OCI-LY1 (cell line): Measurements from ENCODE around the gene CASP6.

ENCODE experiments used
- H2AFZ ChIP-seq: fragments of 200-600 bp; sonication (generic), shearing (Covaris generic); 2 replicates; pipeline ENCODE4 v1.6.0; 2014; ENCODE audit warnings: antibody characterized with exemption, mild to moderate bottlenecking, low read length
- H3F3A ChIP-seq: fragments of 200-600 bp; sonication (generic), shearing (Covaris generic); 2 replicates; pipeline ENCODE4 v1.6.0; 2014; ENCODE audit warnings: mild to moderate bottlenecking, antibody characterized with exemption, low read length, moderate library complexity; ENCODE audit not compliant: insufficient read depth
- H3K27ac ChIP-seq: fragments of 200-600 bp; sonication (generic); 2 replicates; pipeline ENCODE4 v1.5.1; 2014; ENCODE audit warnings: low read length, mixed run types, mild to moderate bottlenecking, low read depth; ENCODE audit not compliant: poor library complexity, severe bottlenecking
- H3K27me3 ChIP-seq: fragments of 200-600 bp; sonication (generic); 2 replicates; pipeline ENCODE4 v1.6.0; 2014; ENCODE audit warnings: antibody characterized with exemption, mild to moderate bottlenecking, low read length, moderate library complexity; ENCODE audit not compliant: insufficient read depth
- H3K36me3 ChIP-seq: fragments of 200-600 bp; sonication (generic); 2 replicates; pipeline ENCODE4 v1.6.1; 2014; ENCODE audit warnings: mild to moderate bottlenecking, antibody characterized with exemption, low read length, moderate library complexity, mixed read lengths; ENCODE audit not compliant: insufficient read depth
- H3K4me1 ChIP-seq: fragments of 200-600 bp; sonication (generic); 2 replicates; pipeline ENCODE4 v1.5.1; 2014; ENCODE audit warnings: mild to moderate bottlenecking, low read length, moderate library complexity; ENCODE audit not compliant: insufficient read depth, severe bottlenecking
- H3K4me2 ChIP-seq: fragments of 200-600 bp; sonication (generic), shearing (Covaris generic); 2 replicates; pipeline ENCODE4 v1.6.1; 2014; ENCODE audit warnings: low read length
- H3K4me3 ChIP-seq: fragments of 200-600 bp; sonication (generic); 2 replicates; pipeline ENCODE4 v1.5.1; 2014; ENCODE audit warnings: low read length, low read depth, mild to moderate bottlenecking, mixed read lengths; ENCODE audit not compliant: poor library complexity, severe bottlenecking
- H3K79me2 ChIP-seq: fragments of 200-600 bp; shearing (Covaris generic); 2 replicates; pipeline ENCODE4 v1.6.1; 2016; ENCODE audit warnings: mixed run types, low read length, mixed read lengths; ENCODE audit not compliant: insufficient read depth
- H3K9ac ChIP-seq: fragments of 200-600 bp; sonication (generic), shearing (Covaris generic); 2 replicates; pipeline ENCODE4 v1.6.1; 2014; ENCODE audit warnings: mild to moderate bottlenecking, low read length, mixed read lengths
- H3K9me2 ChIP-seq: fragments of 200-600 bp; sonication (generic), shearing (Covaris generic); 2 replicates; pipeline ENCODE4 v1.6.1; 2014; ENCODE audit warnings: low read depth, mild to moderate bottlenecking, low read length, mixed read lengths
- H3K9me3 ChIP-seq: fragments of 200-600 bp; shearing (Covaris generic); 2 replicates; pipeline ENCODE4 v1.6.1; 2014; ENCODE audit warnings: low read length, mixed read lengths
- H4K20me1 ChIP-seq: fragments of 200-600 bp; sonication (generic), shearing (Covaris generic); 2 replicates; pipeline ENCODE4 v1.6.0; 2016; ENCODE audit warnings: mild to moderate bottlenecking, low read length; ENCODE audit not compliant: insufficient read depth
- EZH2 ChIP-seq: fragments of 200-600 bp; sonication (generic), shearing (Covaris generic); IDR thresholded peaks from 2 replicates; pipeline ENCODE4 v1.8.0; 2017; ENCODE audit warnings: borderline replicate concordance, mixed run types, mild to moderate bottlenecking, antibody characterized with exemption, low read length, moderate library complexity, mixed read lengths
- TF ChIP-seq, protein P1 (sequence below): fragments of 200-600 bp; sonication (generic), shearing (Covaris generic); IDR thresholded peaks from 2 replicates; pipeline ENCODE4 v1.5.1; 2017; ENCODE audit warnings: mild to moderate bottlenecking, antibody characterized with exemption, low read length, moderate library complexity, mixed read lengths

CASP6 gene

DNA sequence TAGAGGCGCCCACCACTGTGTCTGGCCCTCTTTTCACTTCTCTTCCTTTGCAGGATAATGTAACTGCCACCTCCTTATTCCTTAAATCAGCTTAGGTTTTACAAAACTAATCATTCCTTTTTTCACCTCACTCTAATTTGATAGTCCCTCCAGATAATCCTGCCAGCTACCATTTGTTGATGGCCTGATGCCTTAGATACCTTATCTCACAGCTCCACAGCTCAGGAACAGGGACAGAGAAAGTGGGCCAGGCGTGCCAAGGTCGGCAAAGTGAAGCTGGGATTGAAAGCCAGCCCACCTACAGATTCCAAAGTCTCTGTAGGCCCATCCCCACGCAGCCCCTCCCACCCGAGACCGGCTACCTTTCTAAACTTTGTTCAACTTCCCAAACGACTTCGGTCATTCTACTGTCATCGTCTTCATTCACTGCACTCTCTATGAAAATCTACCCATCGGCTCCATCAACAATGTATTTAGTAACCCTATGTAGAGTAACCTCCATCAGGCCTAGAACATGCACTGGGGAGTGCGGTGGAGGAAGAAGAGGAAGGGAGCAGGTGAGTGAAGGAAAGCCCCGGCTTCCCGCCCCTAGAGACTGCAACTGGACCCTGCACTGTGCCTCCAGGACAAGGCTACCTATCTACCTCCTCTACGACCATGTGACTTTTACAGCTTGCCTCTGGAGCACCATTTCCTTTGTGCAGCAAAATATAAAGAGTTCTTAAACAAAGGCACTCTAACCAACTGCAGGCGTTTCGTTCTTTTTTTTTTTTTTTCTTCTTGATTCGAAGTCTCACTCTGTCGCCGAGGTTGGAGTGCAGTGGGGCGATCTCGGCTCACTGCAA, 1.5 kb downstream of the CASP6 start:
- peak overlapping the region; percentile 1 for H3K27ac ChIP-seq
- TF ChIP-seq, protein P1, sequence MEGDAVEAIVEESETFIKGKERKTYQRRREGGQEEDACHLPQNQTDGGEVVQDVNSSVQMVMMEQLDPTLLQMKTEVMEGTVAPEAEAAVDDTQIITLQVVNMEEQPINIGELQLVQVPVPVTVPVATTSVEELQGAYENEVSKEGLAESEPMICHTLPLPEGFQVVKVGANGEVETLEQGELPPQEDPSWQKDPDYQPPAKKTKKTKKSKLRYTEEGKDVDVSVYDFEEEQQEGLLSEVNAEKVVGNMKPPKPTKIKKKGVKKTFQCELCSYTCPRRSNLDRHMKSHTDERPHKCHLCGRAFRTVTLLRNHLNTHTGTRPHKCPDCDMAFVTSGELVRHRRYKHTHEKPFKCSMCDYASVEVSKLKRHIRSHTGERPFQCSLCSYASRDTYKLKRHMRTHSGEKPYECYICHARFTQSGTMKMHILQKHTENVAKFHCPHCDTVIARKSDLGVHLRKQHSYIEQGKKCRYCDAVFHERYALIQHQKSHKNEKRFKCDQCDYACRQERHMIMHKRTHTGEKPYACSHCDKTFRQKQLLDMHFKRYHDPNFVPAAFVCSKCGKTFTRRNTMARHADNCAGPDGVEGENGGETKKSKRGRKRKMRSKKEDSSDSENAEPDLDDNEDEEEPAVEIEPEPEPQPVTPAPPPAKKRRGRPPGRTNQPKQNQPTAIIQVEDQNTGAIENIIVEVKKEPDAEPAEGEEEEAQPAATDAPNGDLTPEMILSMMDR: no peak
- no peak for TF ChIP-seq EZH2
- H2AFZ ChIP-seq: no peak overlapping the region; the same call in 1 of the 2 replicates
- H4K20me1 ChIP-seq: no peaks in the 10 kb centered on the region
- peaks cover 18% of the 10 kb centered on the region for H3K4me1 ChIP-seq
- H3K79me2 ChIP-seq: no peaks in the 10 kb centered on the region
- H3F3A ChIP-seq: no peaks in the 10 kb centered on the region
- peak overlapping the region; percentile 63 for H3K9ac ChIP-seq
- H3K9me3 ChIP-seq: no peaks in the 10 kb centered on the region
- H3K27me3 ChIP-seq: no peaks in the 10 kb centered on the region
- peak overlapping the region; percentile 75 for H3K4me3 ChIP-seq
- peak overlapping the region; percentile 68 for H3K4me2 ChIP-seq
- 0 out of 2 replicates have a peak, but pooled peaks cover 6% of the 10 kb centered on the region for H3K36me3 ChIP-seq
- H3K9me2 ChIP-seq: no peaks in the 10 kb centered on the region

- Histone ChIP-seq H3K9me3 (no peaks in the 10 kb centered on the region), H3K27ac (no peak overlapping the region), H3K4me1 (peaks cover 18% of the 10 kb centered on the region), H2AFZ (no peak overlapping the region), H3K9ac (no peak overlapping the region), H3K36me3 (peaks cover 12% of the 10 kb centered on the region; the same call in 1 of the 2 replicates), H3K4me2 (no peak overlapping the region), H4K20me1 (no peaks in the 10 kb centered on the region), H3K79me2 (no peaks in the 10 kb centered on the region), H3K27me3 (no peaks in the 10 kb centered on the region), H3K9me2 (no peaks in the 10 kb centered on the region), H3F3A (no peaks in the 10 kb centered on the region), H3K4me3 (no peak overlapping the region)
- TF ChIP-seq EZH2: no peak
Observed at GRCh38 chr4:109699553-109700225, 3.6 kb downstream of the CASP6 start.

GRCh38 chr4:109698656-109699055, 4.6 kb downstream of the CASP6 start:
- Histone ChIP-seq H3K79me2 (no peaks in the 10 kb centered on the region), H3K9me3 (no peaks in the 10 kb centered on the region), H3K36me3 (peaks cover 12% of the 10 kb centered on the region; the same call in 1 of the 2 replicates), H2AFZ (no peak overlapping the region), H3K9ac (no peak overlapping the region), H3K9me2 (no peaks in the 10 kb centered on the region), H3F3A (no peaks in the 10 kb centered on the region), H3K4me1 (peaks cover 14% of the 10 kb centered on the region), H3K4me3 (no peak overlapping the region), H3K27ac (no peak overlapping the region), H4K20me1 (no peaks in the 10 kb centered on the region), H3K4me2 (no peak overlapping the region), H3K27me3 (no peaks in the 10 kb centered on the region)
- TF ChIP-seq, protein P1: no peak
- TF ChIP-seq EZH2: no peak
